ACC112 (cell line): ENCODE data around the gene MACROD2.

ENCODE experiments used
- H2AFZ ChIP-seq: fragments of 200-600 bp; sonication (generic); one replicate; pipeline ENCODE4 v1.6.0; 2017; ENCODE audit warnings: antibody characterized with exemption, low read length; ENCODE audit not compliant: unreplicated experiment
- H3K27ac ChIP-seq: fragments of 200-600 bp; sonication (generic); 2 replicates; pipeline ENCODE4 v1.5.1; 2014; ENCODE audit warnings: low read depth, mild to moderate bottlenecking, antibody characterized with exemption, low read length, moderate library complexity
- H3K27me3 ChIP-seq: fragments of 200-600 bp; sonication (generic); 2 replicates; pipeline ENCODE4 v1.6.1; 2014; ENCODE audit warnings: mild to moderate bottlenecking, antibody characterized with exemption, low read length, moderate library complexity, mixed read lengths; ENCODE audit not compliant: insufficient read depth
- H3K36me3 ChIP-seq: fragments of 200-600 bp; sonication (generic); 2 replicates; pipeline ENCODE4 v1.6.1; 2016; ENCODE audit warnings: mild to moderate bottlenecking, antibody characterized with exemption, low read length, moderate library complexity, mixed read lengths; ENCODE audit not compliant: insufficient read depth
- H3K4me1 ChIP-seq: fragments of 200-600 bp; sonication (generic); one replicate; pipeline ENCODE4 v1.6.1; 2016; ENCODE audit warnings: low read length, mixed read lengths; ENCODE audit not compliant: insufficient read depth, unreplicated experiment, control insufficient read depth
- H3K4me3 ChIP-seq: fragments of 200-600 bp; sonication (generic); 2 replicates; pipeline ENCODE4 v1.5.1; 2014; ENCODE audit warnings: mild to moderate bottlenecking, low read depth, low read length
- H3K79me2 ChIP-seq: fragments of 200-600 bp; sonication (generic); one replicate; pipeline ENCODE4 v1.6.0; 2016; ENCODE audit warnings: low read length; ENCODE audit not compliant: control insufficient read depth, unreplicated experiment, insufficient read depth

MACROD2 gene

GRCh38 chr20:15627089-15627488 is 1631.8 kb downstream of the MACROD2 start:
- H3K27me3 ChIP-seq: peaks cover 7% of the 10 kb centered on the region
- H3K79me2 ChIP-seq: no peaks in the 10 kb centered on the region
- H3K4me1 ChIP-seq: no peaks in the 10 kb centered on the region
- no peak overlapping the region for H3K27ac ChIP-seq
- no peaks in the 10 kb centered on the region for H3K36me3 ChIP-seq
- no peak overlapping the region for H3K4me3 ChIP-seq
- H2AFZ ChIP-seq: no peak overlapping the region

GRCh38 chr20:15627501-15627903 is 1632.2 kb downstream of the MACROD2 start:
- Histone ChIP-seq H2AFZ (no peak overlapping the region), H3K4me3 (no peak overlapping the region), H3K79me2 (no peaks in the 10 kb centered on the region), H3K4me1 (no peaks in the 10 kb centered on the region), H3K27ac (no peak overlapping the region), H3K36me3 (no peaks in the 10 kb centered on the region), H3K27me3 (peaks cover 7% of the 10 kb centered on the region)

GRCh38 chr20:15628851-15629353 is 1633.6 kb downstream of the MACROD2 start:
- no peaks in the 10 kb centered on the region for H3K4me1 ChIP-seq
- no peak overlapping the region for H2AFZ ChIP-seq
- H3K79me2 ChIP-seq: no peaks in the 10 kb centered on the region
- H3K36me3 ChIP-seq: no peaks in the 10 kb centered on the region
- peaks cover 7% of the 10 kb centered on the region for H3K27me3 ChIP-seq
- H3K27ac ChIP-seq: no peak overlapping the region
- H3K4me3 ChIP-seq: no peak overlapping the region

GRCh38 chr20:15630360-15630759 is 1635.0 kb downstream of the MACROD2 start:
- H3K27ac ChIP-seq: no peak overlapping the region
- H3K36me3 ChIP-seq: no peaks in the 10 kb centered on the region
- H3K79me2 ChIP-seq: no peaks in the 10 kb centered on the region
- H3K4me1 ChIP-seq: no peaks in the 10 kb centered on the region
- H3K4me3 ChIP-seq: no peak overlapping the region
- no peak overlapping the region for H2AFZ ChIP-seq
- H3K27me3 ChIP-seq: peaks cover 7% of the 10 kb centered on the region

- Histone ChIP-seq H3K27ac (no peak overlapping the region), H3K4me1 (no peaks in the 10 kb centered on the region), H3K36me3 (no peaks in the 10 kb centered on the region), H2AFZ (no peak overlapping the region), H3K27me3 (peaks cover 7% of the 10 kb centered on the region), H3K4me3 (no peak overlapping the region), H3K79me2 (no peaks in the 10 kb centered on the region)
Observed at GRCh38 chr20:15632680-15633079, 1637.4 kb downstream of the MACROD2 start.

GRCh38 chr20:15634102-15634501 is 1638.8 kb downstream of the MACROD2 start:
- Histone ChIP-seq H3K36me3 (no peaks in the 10 kb centered on the region), H3K4me1 (no peaks in the 10 kb centered on the region), H3K4me3 (no peak overlapping the region), H2AFZ (no peak overlapping the region), H3K27me3 (peaks cover 5% of the 10 kb centered on the region), H3K79me2 (no peaks in the 10 kb centered on the region), H3K27ac (no peak overlapping the region)

GRCh38 chr20:15637546-15637945 is 1642.2 kb downstream of the MACROD2 start:
- Histone ChIP-seq H3K4me1 (no peaks in the 10 kb centered on the region), H3K27me3 (no peaks in the 10 kb centered on the region), H3K36me3 (no peaks in the 10 kb centered on the region), H3K4me3 (no peak overlapping the region), H3K27ac (no peak overlapping the region), H3K79me2 (no peaks in the 10 kb centered on the region), H2AFZ (no peak overlapping the region)

GRCh38 chr20:15637950-15638754 is 1642.8 kb downstream of the MACROD2 start:
- Histone ChIP-seq H3K27me3 (no peaks in the 10 kb centered on the region), H3K36me3 (no peaks in the 10 kb centered on the region), H3K27ac (no peak overlapping the region), H3K79me2 (no peaks in the 10 kb centered on the region), H2AFZ (no peak overlapping the region), H3K4me3 (no peak overlapping the region), H3K4me1 (no peaks in the 10 kb centered on the region)

GRCh38 chr20:15638816-15639215 is 1643.5 kb downstream of the MACROD2 start:
- no peaks in the 10 kb centered on the region for H3K4me1 ChIP-seq
- no peaks in the 10 kb centered on the region for H3K27me3 ChIP-seq
- no peak overlapping the region for H3K27ac ChIP-seq
- H2AFZ ChIP-seq: no peak overlapping the region
- no peaks in the 10 kb centered on the region for H3K79me2 ChIP-seq
- H3K36me3 ChIP-seq: no peaks in the 10 kb centered on the region
- no peak overlapping the region for H3K4me3 ChIP-seq

- Histone ChIP-seq H2AFZ (no peak overlapping the region), H3K4me1 (no peaks in the 10 kb centered on the region), H3K27ac (no peak overlapping the region), H3K4me3 (no peak overlapping the region), H3K36me3 (no peaks in the 10 kb centered on the region), H3K27me3 (no peaks in the 10 kb centered on the region), H3K79me2 (no peaks in the 10 kb centered on the region)
Observed at GRCh38 chr20:15639839-15640238, 1644.5 kb downstream of the MACROD2 start.

GRCh38 chr20:15642109-15642508 is 1646.8 kb downstream of the MACROD2 start:
- Histone ChIP-seq H3K4me1 (no peaks in the 10 kb centered on the region), H3K79me2 (no peaks in the 10 kb centered on the region), H3K27me3 (no peaks in the 10 kb centered on the region), H2AFZ (no peak overlapping the region), H3K4me3 (no peak overlapping the region), H3K27ac (no peak overlapping the region), H3K36me3 (no peaks in the 10 kb centered on the region)
